ENCODE data around the gene RPL13.

The RPL13 gene

GRCh38 chr16:89599902-89600301 is 39.4 kb downstream of the RPL13 start:
- no peak for DNase-seq

- DNase-seq, result no peak
These were observed 39.9 kb downstream of the RPL13 start for GRCh38 chr16:89600427-89600826.

GRCh38 chr16:89600956-89601355 is 40.5 kb downstream of the RPL13 start:
- no peak for DNase-seq

- no peak for DNase-seq
These were observed 41.4 kb downstream of the RPL13 start for GRCh38 chr16:89601906-89602272.

GRCh38 chr16:89602273-89602951 is 41.9 kb downstream of the RPL13 start:
- peak; percentile 77 for DNase-seq

- DNase-seq, result no peak
These were observed 42.6 kb downstream of the RPL13 start for GRCh38 chr16:89602952-89603590.

- DNase-seq, result no peak
These were observed 44.3 kb downstream of the RPL13 start for GRCh38 chr16:89604764-89605163.

GRCh38 chr16:89605186-89605970 is 44.9 kb downstream of the RPL13 start:
- no peak for DNase-seq

- DNase-seq, result no peak
These were observed 45.5 kb downstream of the RPL13 start for GRCh38 chr16:89606006-89606405.

- no peak for DNase-seq
These were observed 47.0 kb downstream of the RPL13 start for GRCh38 chr16:89607453-89607852.

GRCh38 chr16:89607937-89608740 is 47.7 kb downstream of the RPL13 start:
- DNase-seq, result no peak

- DNase-seq, result no peak
These were observed 49.6 kb downstream of the RPL13 start for GRCh38 chr16:89610108-89610453.

GRCh38 chr16:89612415-89613166 is 52.1 kb downstream of the RPL13 start:
- no peak for DNase-seq

- no peak for DNase-seq
These were observed 52.9 kb downstream of the RPL13 start, which contains the start of gene DPEP1 for GRCh38 chr16:89613231-89613953. DPEP1 (plus strand) TSS chr16:89613642; CDS start chr16:89630411, 16,769 bp downstream.

GRCh38 chr16:89613954-89614459 is 53.5 kb downstream of the RPL13 start:
- DNase-seq, result no peak

All from stimulated activated CD4-positive, alpha-beta T cell treated with anti-CD3 and anti-CD28 coated beads, Interleukin-4, amount 100 ng/mL, for 24 hours (primary cell).